Skeletal muscle satellite cell (primary cell): ENCODE data around the gene IDUA.

ENCODE experiments used
- H3K27me3 ChIP-seq: 2 replicates; pipeline ENCODE4 v1.7.0; 2013; ENCODE audit warnings: low read length; ENCODE audit not compliant: control insufficient read depth, insufficient read depth
- H3K36me3 ChIP-seq: 2 replicates; pipeline ENCODE4 v1.7.0; 2013; ENCODE audit warnings: mild to moderate bottlenecking, control low read depth, low read length; ENCODE audit not compliant: insufficient read depth
- H3K4me1 ChIP-seq: 2 replicates; pipeline ENCODE4 v1.7.0; 2013; ENCODE audit warnings: low read length; ENCODE audit not compliant: control insufficient read depth, insufficient read depth
- H3K4me2 ChIP-seq: 2 replicates; pipeline ENCODE4 v1.7.0; 2013; ENCODE audit warnings: mild to moderate bottlenecking, low read length
- H3K4me3 ChIP-seq: 2 replicates; pipeline ENCODE4 v1.7.0; 2013; ENCODE audit warnings: low read length
- H3K9ac ChIP-seq: 2 replicates; pipeline ENCODE4 v1.7.0; 2013; ENCODE audit warnings: mild to moderate bottlenecking, low read depth, low read length, moderate library complexity
- H3K9me3 ChIP-seq: replicated peaks from 2 replicates; pipeline ENCODE4 v1.7.0; 2013; ENCODE audit warnings: mild to moderate bottlenecking, control low read depth, low read length

IDUA gene

DNA sequence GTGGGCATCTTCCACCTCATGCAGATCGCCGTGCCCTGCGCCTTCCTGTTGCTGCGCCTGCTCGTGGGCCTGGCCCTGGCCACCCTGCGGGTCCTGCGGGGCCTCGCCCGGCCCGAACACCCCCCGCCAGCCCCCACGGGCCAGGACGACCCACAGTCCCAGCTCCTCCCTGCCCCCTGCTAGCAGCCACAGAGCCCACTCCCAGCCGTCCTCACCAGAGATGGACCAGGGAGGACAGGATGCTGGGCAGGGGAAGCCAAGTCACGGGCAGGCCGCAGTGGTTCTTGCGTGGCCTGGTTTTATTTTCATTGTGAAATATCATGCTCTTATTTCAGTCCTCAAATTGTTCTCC lies 28.6 kb upstream of the IDUA start:
- H3K9me3 ChIP-seq = no peaks in the 10 kb centered on the region
- H3K36me3 ChIP-seq = peaks cover 34% of the 10 kb centered on the region
- no peak overlapping the region for H3K9ac ChIP-seq

GRCh38 chr4:958696-959337 lies 28.0 kb upstream of the IDUA start:
- Histone ChIP-seq H3K9ac (no peak overlapping the region), H3K4me1 (no peaks in the 10 kb centered on the region), H3K4me3 (no peak overlapping the region), H3K36me3 (peaks cover 32% of the 10 kb centered on the region), H3K4me2 (no peak overlapping the region), H3K27me3 (no peaks in the 10 kb centered on the region), H3K9me3 (no peaks in the 10 kb centered on the region)

More for the DNA sequence above, 28.6 kb upstream of the IDUA start:
- H3K4me3 ChIP-seq = no peak overlapping the region
- no peak overlapping the region for H3K4me2 ChIP-seq
- H3K27me3 ChIP-seq = no peaks in the 10 kb centered on the region
- H3K4me1 ChIP-seq = no peaks in the 10 kb centered on the region

DNA sequence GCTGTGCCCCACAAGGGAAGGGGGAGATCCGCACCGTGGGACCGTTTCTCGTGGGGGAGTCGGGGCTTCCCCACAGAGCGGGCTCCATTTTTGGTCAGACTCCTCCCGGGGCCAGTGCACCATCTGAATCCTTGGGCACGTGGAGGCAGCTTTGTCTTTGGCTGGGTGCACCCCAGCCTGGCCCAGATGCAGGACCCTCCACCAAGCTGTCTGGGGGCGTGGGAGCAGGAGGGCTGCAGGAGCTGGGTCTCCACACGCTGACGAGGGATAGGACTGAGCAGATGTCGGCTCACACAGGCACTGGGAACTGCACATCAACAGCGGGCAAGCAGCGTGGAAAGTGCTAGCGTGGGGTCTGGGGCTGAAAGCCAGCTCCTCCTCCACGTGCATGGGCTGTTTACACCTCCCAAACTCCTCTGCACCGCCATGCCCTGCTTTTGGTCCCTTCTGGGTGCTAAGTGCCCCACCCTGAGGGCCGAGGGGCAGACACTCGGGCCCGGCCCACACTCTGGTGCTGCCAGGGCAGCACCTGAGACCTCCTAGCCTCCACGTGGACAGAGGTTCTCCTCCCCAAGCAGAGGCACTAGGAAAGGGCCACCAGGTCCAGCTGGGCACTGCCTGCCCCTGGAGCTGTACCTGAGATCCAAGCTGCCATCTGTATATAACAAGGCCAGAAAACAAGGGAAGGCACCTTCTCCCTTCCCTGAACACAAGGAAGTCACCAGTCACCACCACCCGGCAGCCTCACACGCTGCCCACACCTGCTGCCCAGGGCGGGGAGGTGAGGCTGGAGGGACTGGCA lies 27.3 kb upstream of the IDUA start:
- no peak overlapping the region for H3K4me2 ChIP-seq
- peaks cover 37% of the 10 kb centered on the region for H3K36me3 ChIP-seq

DNA sequence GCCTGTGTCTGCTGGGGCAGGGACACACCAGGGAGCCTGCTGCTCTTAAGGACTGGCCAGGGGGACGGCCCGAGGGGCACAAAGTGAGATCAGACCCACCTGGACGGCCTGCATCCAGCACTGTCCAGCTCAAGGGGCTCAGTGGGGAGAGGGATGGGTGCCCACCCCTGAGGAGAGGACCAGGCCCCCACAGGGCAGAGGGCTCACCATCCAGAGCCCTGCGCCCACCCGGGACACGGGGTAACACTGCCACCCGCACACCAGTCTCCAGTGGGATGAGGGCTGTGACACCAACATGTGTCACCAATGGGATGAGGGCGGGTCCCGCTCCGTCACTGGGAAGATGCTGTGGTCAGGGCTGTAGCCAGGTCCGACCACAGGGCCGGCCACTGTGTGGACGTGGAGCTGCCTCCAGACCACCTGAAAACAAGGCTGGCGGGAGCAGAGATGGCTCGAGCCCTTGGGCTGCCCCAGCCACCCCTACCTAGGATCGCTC lies 26.7 kb upstream of the IDUA start:
- H3K9ac ChIP-seq = no peak overlapping the region
- no peaks in the 10 kb centered on the region for H3K4me1 ChIP-seq
- H3K36me3 ChIP-seq = peaks cover 41% of the 10 kb centered on the region
- no peak overlapping the region for H3K4me3 ChIP-seq
- no peaks in the 10 kb centered on the region for H3K9me3 ChIP-seq
- H3K27me3 ChIP-seq = no peaks in the 10 kb centered on the region
- H3K4me2 ChIP-seq = no peak overlapping the region

More for the DNA sequence above, 27.3 kb upstream of the IDUA start:
- Histone ChIP-seq H3K4me3 (no peak overlapping the region), H3K9me3 (no peaks in the 10 kb centered on the region), H3K4me1 (no peaks in the 10 kb centered on the region), H3K9ac (no peak overlapping the region), H3K27me3 (no peaks in the 10 kb centered on the region)

DNA sequence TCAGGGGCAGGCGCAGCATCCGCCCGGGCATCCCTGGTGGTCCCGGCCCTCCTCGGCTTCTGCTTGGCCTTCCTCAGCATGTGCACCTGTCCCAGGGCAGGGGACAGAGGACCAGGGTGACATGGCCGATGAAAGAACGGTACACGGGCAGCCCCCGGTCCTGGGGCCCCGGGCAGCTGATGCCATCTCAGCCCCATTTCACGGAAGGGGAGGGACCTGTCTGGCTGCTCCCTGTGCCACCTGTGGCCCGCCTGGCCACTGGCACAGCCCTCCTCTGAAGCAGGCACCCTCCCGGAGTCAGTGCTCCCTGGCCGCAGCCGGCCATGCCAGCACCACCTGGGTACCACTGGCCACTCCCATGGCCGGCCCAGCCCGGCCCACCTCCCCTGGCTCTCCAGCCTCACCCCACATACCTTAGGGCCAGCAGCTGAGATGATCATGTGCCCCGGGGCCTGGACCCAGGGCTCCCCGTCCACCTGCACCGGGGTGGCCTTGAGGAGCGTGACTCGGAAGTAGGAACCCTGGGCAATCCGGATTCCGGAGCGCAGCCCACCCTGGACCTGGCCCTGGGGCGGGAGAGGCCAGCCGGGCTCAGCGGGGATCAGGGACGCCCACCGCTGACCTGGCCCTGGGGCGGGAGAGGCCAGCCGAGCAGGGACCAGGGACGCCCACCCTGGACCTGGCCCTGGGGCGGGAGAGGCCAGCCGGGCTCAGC lies 26.1 kb upstream of the IDUA start:
- Histone ChIP-seq H3K4me2 (no peak overlapping the region), H3K27me3 (no peaks in the 10 kb centered on the region), H3K4me1 (no peaks in the 10 kb centered on the region), H3K36me3 (peaks cover 46% of the 10 kb centered on the region), H3K9me3 (no peaks in the 10 kb centered on the region), H3K9ac (no peak overlapping the region), H3K4me3 (no peak overlapping the region)

GRCh38 chr4:961351-962230 lies 25.3 kb upstream of the IDUA start:
- Histone ChIP-seq H3K27me3 (no peaks in the 10 kb centered on the region), H3K4me3 (no peak overlapping the region), H3K36me3 (peaks cover 50% of the 10 kb centered on the region), H3K9me3 (no peaks in the 10 kb centered on the region), H3K9ac (no peak overlapping the region), H3K4me1 (no peaks in the 10 kb centered on the region), H3K4me2 (no peak overlapping the region)

GRCh38 chr4:962231-963208 lies 24.3 kb upstream of the IDUA start:
- Histone ChIP-seq H3K4me1 (no peaks in the 10 kb centered on the region), H3K4me2 (no peak overlapping the region), H3K9ac (no peak overlapping the region), H3K9me3 (no peaks in the 10 kb centered on the region), H3K36me3 (peaks cover 50% of the 10 kb centered on the region), H3K4me3 (no peak overlapping the region), H3K27me3 (no peaks in the 10 kb centered on the region)

- Histone ChIP-seq H3K9me3 (no peaks in the 10 kb centered on the region), H3K9ac (no peak overlapping the region), H3K4me1 (no peaks in the 10 kb centered on the region), H3K27me3 (no peaks in the 10 kb centered on the region), H3K4me3 (no peak overlapping the region), H3K4me2 (no peak overlapping the region), H3K36me3 (peaks cover 46% of the 10 kb centered on the region)
These were observed 23.3 kb upstream of the IDUA start for GRCh38 chr4:963276-964225.

DNA sequence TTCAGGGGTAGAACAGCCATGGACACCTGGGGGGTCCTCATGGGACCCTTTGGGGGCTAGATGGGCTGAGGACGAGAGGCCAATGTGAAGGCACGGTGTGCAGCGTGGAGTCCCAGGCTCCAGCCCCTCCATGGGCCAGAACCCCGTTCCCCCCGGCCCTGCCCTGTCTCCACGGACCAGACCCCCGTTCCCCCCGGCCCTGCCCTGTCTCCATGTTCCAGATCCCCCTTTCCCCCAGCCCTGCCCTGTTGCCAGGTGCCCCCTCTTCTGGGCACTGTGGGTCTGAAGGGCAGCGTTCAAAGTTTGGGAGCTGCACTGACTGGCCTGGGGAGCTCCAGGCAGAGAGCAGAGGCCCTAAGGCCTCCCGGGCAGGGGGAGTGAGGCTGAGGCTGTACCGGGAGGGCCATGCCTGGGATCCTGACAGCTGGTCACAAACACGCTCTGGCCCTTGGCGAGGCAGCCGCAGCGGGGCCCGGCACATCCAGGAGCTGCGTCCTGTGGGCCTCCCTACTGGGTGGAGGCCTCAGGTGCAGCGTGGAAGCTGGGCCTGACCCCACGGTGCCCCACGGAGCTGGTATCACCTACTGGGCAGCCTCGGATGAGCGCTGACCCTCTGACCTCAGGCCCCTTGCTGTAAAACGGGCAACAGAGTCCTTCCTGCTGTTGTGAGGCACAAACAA lies 22.4 kb upstream of the IDUA start:
- Histone ChIP-seq H3K9me3 (no peaks in the 10 kb centered on the region), H3K4me2 (no peak overlapping the region), H3K36me3 (peaks cover 42% of the 10 kb centered on the region), H3K4me1 (no peaks in the 10 kb centered on the region), H3K27me3 (no peaks in the 10 kb centered on the region), H3K4me3 (no peak overlapping the region), H3K9ac (no peak overlapping the region)
